Naive thymus-derived CD8-positive, alpha-beta T cell (primary cell): ENCODE data around the gene LRRC3B. TPM values are rescaled to one million over a fixed set of nuclear protein-coding genes. Genes with fewer than 3 reads are reported as not detected.

Source experiments
- ATAC-seq, 2 donors: fragments of 150-1000 bp; cut with Tn5 transposase in 1 of 2; sonication (Bioruptor Pico), chemical (Tn5 transposase) in 1 of 2; 1 replicate in 1 of 2; 2 replicates in 1 of 2; pipeline ENCODE4 v1.10.0; 2021; ENCODE audit warnings: mild to moderate bottlenecking in 2 of 2, moderate library complexity in 2 of 2
- POLR2A ChIA-PET: fragments of 350-600 bp; sonication (Branson Sonifier 250); formaldehyde crosslinking; loops from one replicate; lab custom pipeline; 2021; ENCODE audit warnings: antibody characterized with exemption; lab: Charles Lee
- DNase-seq, 10 donors: peaks; one replicate each; pipeline versions ENCODE4 v3.0.0 to v3.0.0-alpha.2; 2020 to 2022
- H3K27ac Mint-ChIP-seq, 10 donors: one replicate each; pipeline ENCODE4 v1.8.0; 2020 to 2022; ENCODE audit warnings: mild to moderate bottlenecking in 10 of 10, mixed read lengths in 10 of 10, moderate library complexity in 4 of 10, inconsistent platforms in 1 of 10
- H3K27me3 Mint-ChIP-seq, 5 donors: one replicate each; pipeline ENCODE4 v1.8.0; 2021 to 2022; ENCODE audit warnings: mixed read lengths in 5 of 5
- H3K36me3 Mint-ChIP-seq, 3 donors: one replicate each; pipeline ENCODE4 v1.8.0; 2020 to 2022; ENCODE audit warnings: mixed read lengths in 3 of 3, mild to moderate bottlenecking in 2 of 3, inconsistent platforms in 1 of 3
- H3K4me1 Mint-ChIP-seq, 4 donors: one replicate each; pipeline ENCODE4 v1.8.0; 2021 to 2022; ENCODE audit warnings: mixed read lengths in 4 of 4
- H3K4me3 Mint-ChIP-seq, 10 donors: one replicate each; pipeline ENCODE4 v1.8.0; 2020 to 2022; ENCODE audit warnings: mild to moderate bottlenecking in 10 of 10, mixed read lengths in 10 of 10, moderate library complexity in 6 of 10, inconsistent platforms in 1 of 10
- H3K9me3 Mint-ChIP-seq, 9 donors: one replicate each; pipeline ENCODE4 v1.8.0; 2020 to 2022; ENCODE audit warnings: mixed read lengths in 9 of 9, mild to moderate bottlenecking in 3 of 9, inconsistent platforms in 1 of 9, moderate library complexity in 1 of 9
- polyA plus RNA-seq, 3 donors: library from polyadenylated mRNA; unstranded; fragments of 300-500 nt; fragmentation: Illumina TruSeq; gene quantifications; one replicate each; pipeline ENCODE4 v1.2.3, GENCODE V29; 2021
- total RNA-seq, 8 experiments: library from RNA in 2 of 8; stranded (reverse) in 2 of 8; gene quantifications; one replicate each; pipeline ENCODE4 v1.2.3 and lab custom pipeline; 2021 to 2026

The LRRC3B gene
- total and polyA plus RNA-seq, 5 experiments from 2014 or later: not detected

GRCh38 chr3:26636096-26636727 lies 13.6 kb downstream of the LRRC3B start:
- H3K27me3 Mint-ChIP-seq: peaks cover 0 to 3% (median 0%) of the 10 kb centered on the region in 5 donors
- DNase-seq (no peak), ATAC-seq (no peak)
- POLR2A ChIA-PET: no interaction called here
- no peak overlapping the region for H3K27ac Mint-ChIP-seq
- no peak overlapping the region for H3K4me3 Mint-ChIP-seq
- no peaks in the 10 kb centered on the region for H3K4me1 Mint-ChIP-seq
- peaks cover 0 to 11% (median 3%) of the 10 kb centered on the region in 9 donors for H3K9me3 Mint-ChIP-seq
- H3K36me3 Mint-ChIP-seq: no peaks in the 10 kb centered on the region

- DNase-seq (no peak), ATAC-seq (no peak)
- POLR2A ChIA-PET: no interaction called here
- Mint-ChIP-seq H3K36me3 (no peaks in the 10 kb centered on the region), H3K27ac (no peak overlapping the region), H3K27me3 (peaks cover 0 to 8% (median 0%) of the 10 kb centered on the region in 5 donors), H3K4me3 (no peak overlapping the region), H3K9me3 (peaks cover 0 to 10% (median 3%) of the 10 kb centered on the region in 9 donors), H3K4me1 (no peaks in the 10 kb centered on the region)
These were observed 15.1 kb downstream of the LRRC3B start for GRCh38 chr3:26637698-26638097.

GRCh38 chr3:26638113-26638512 lies 15.5 kb downstream of the LRRC3B start:
- DNase-seq (no peak), ATAC-seq (no peak)
- H3K27ac Mint-ChIP-seq: no peak overlapping the region

GRCh38 chr3:26639339-26639738 lies 16.8 kb downstream of the LRRC3B start:
- Mint-ChIP-seq H3K4me3 (no peak overlapping the region), H3K36me3 (no peaks in the 10 kb centered on the region), H3K9me3 (peaks cover 0 to 4% (median 0%) of the 10 kb centered on the region in 9 donors), H3K4me1 (no peaks in the 10 kb centered on the region), H3K27ac (no peak overlapping the region), H3K27me3 (peaks cover 0 to 5% (median 0%) of the 10 kb centered on the region in 5 donors)
- ATAC-seq (no peak), DNase-seq (no peak)
- POLR2A ChIA-PET: no interaction called here

More at GRCh38 chr3:26638113-26638512, 15.5 kb downstream of the LRRC3B start:
- Mint-ChIP-seq H3K27me3 (peaks cover 0 to 5% (median 0%) of the 10 kb centered on the region in 5 donors), H3K4me1 (no peaks in the 10 kb centered on the region), H3K9me3 (peaks cover 0 to 6% (median under 1%) of the 10 kb centered on the region in 9 donors), H3K36me3 (no peaks in the 10 kb centered on the region), H3K4me3 (no peak overlapping the region)
- POLR2A ChIA-PET: no interaction called here

GRCh38 chr3:26647078-26647477 lies 24.5 kb downstream of the LRRC3B start:
- no peaks in the 10 kb centered on the region for H3K4me1 Mint-ChIP-seq
- H3K36me3 Mint-ChIP-seq: no peaks in the 10 kb centered on the region
- DNase-seq (no peak), ATAC-seq (no peak)
- H3K4me3 Mint-ChIP-seq: no peak overlapping the region
- POLR2A ChIA-PET: no interaction called here
- H3K27me3 Mint-ChIP-seq: peaks cover 0 to 8% (median 0%) of the 10 kb centered on the region in 5 donors
- H3K27ac Mint-ChIP-seq: no peak overlapping the region
- peaks cover 0 to 3% (median 0%) of the 10 kb centered on the region in 9 donors for H3K9me3 Mint-ChIP-seq

- DNase-seq (no peak), ATAC-seq (no peak)
- no peaks in the 10 kb centered on the region for H3K4me1 Mint-ChIP-seq
- H3K36me3 Mint-ChIP-seq: no peaks in the 10 kb centered on the region
- peaks cover 0 to 4% (median 0%) of the 10 kb centered on the region in 5 donors for H3K27me3 Mint-ChIP-seq
- peaks cover 0 to 3% (median 0%) of the 10 kb centered on the region in 9 donors for H3K9me3 Mint-ChIP-seq
- H3K4me3 Mint-ChIP-seq: no peak overlapping the region
- H3K27ac Mint-ChIP-seq: no peak overlapping the region
- POLR2A ChIA-PET: no interaction called here
These were observed 25.9 kb downstream of the LRRC3B start for GRCh38 chr3:26648461-26648860.

GRCh38 chr3:26652164-26652563 lies 29.6 kb downstream of the LRRC3B start:
- Mint-ChIP-seq H3K27ac (no peak overlapping the region), H3K27me3 (peaks cover 0 to 1% (median 0%) of the 10 kb centered on the region in 5 donors), H3K9me3 (peaks cover 0 to 3% (median 0%) of the 10 kb centered on the region in 9 donors), H3K36me3 (no peaks in the 10 kb centered on the region), H3K4me1 (no peaks in the 10 kb centered on the region), H3K4me3 (no peak overlapping the region)
- POLR2A ChIA-PET: no interaction called here
- ATAC-seq (no peak), DNase-seq (no peak)

- Mint-ChIP-seq H3K27ac (no peak overlapping the region), H3K36me3 (no peaks in the 10 kb centered on the region), H3K27me3 (peaks cover 0 to 1% (median 0%) of the 10 kb centered on the region in 5 donors), H3K4me1 (no peaks in the 10 kb centered on the region), H3K4me3 (no peak overlapping the region), H3K9me3 (peaks cover 0 to 6% (median 0%) of the 10 kb centered on the region in 9 donors)
- DNase-seq (no peak), ATAC-seq (no peak)
- POLR2A ChIA-PET: no interaction called here
These were observed 31.3 kb downstream of the LRRC3B start for GRCh38 chr3:26653811-26654425.

- POLR2A ChIA-PET: no interaction called here
- H3K4me1 Mint-ChIP-seq: no peaks in the 10 kb centered on the region
- peaks cover 0 to 1% (median 0%) of the 10 kb centered on the region in 5 donors for H3K27me3 Mint-ChIP-seq
- no peak overlapping the region for H3K4me3 Mint-ChIP-seq
- H3K36me3 Mint-ChIP-seq: no peaks in the 10 kb centered on the region
- DNase-seq (no peak), ATAC-seq (no peak)
- H3K27ac Mint-ChIP-seq: no peak overlapping the region
- H3K9me3 Mint-ChIP-seq: peaks cover 0 to 9% (median 0%) of the 10 kb centered on the region in 9 donors
These were observed 32.7 kb downstream of the LRRC3B start for GRCh38 chr3:26655231-26655630.

- Mint-ChIP-seq H3K27me3 (no peaks in the 10 kb centered on the region), H3K4me3 (no peak overlapping the region), H3K36me3 (no peaks in the 10 kb centered on the region), H3K4me1 (no peaks in the 10 kb centered on the region), H3K27ac (no peak overlapping the region), H3K9me3 (peaks cover 0 to 9% (median 0%) of the 10 kb centered on the region in 9 donors)
- DNase-seq (no peak), ATAC-seq (no peak)
- POLR2A ChIA-PET: no interaction called here
These were observed 34.9 kb downstream of the LRRC3B start for GRCh38 chr3:26657348-26657976.

GRCh38 chr3:26668171-26668570 lies 45.6 kb downstream of the LRRC3B start:
- DNase-seq: no peak
- Mint-ChIP-seq H3K36me3 (no peaks in the 10 kb centered on the region), H3K9me3 (peaks cover 0 to 11% (median 0%) of the 10 kb centered on the region in 9 donors), H3K4me3 (no peak overlapping the region), H3K27ac (no peak overlapping the region), H3K4me1 (no peaks in the 10 kb centered on the region), H3K27me3 (peaks cover 0 to 4% (median 0%) of the 10 kb centered on the region in 5 donors)
- POLR2A ChIA-PET: no interaction called here
- ATAC-seq: no peak

- POLR2A ChIA-PET: no interaction called here
- H3K4me1 Mint-ChIP-seq: no peaks in the 10 kb centered on the region
- peaks cover 0 to 4% (median 0%) of the 10 kb centered on the region in 5 donors for H3K27me3 Mint-ChIP-seq
- ATAC-seq (no peak), DNase-seq (no peak)
- H3K9me3 Mint-ChIP-seq: peaks cover 0 to 11% (median 0%) of the 10 kb centered on the region in 9 donors
- no peaks in the 10 kb centered on the region for H3K36me3 Mint-ChIP-seq
- H3K27ac Mint-ChIP-seq: no peak overlapping the region
- no peak overlapping the region for H3K4me3 Mint-ChIP-seq
These were observed 46.1 kb downstream of the LRRC3B start for GRCh38 chr3:26668696-26669095.

GRCh38 chr3:26675336-26675735 lies 52.8 kb downstream of the LRRC3B start:
- H3K36me3 Mint-ChIP-seq: no peaks in the 10 kb centered on the region
- H3K4me3 Mint-ChIP-seq: no peak overlapping the region
- no peak overlapping the region for H3K27ac Mint-ChIP-seq
- DNase-seq (no peak), ATAC-seq (no peak)
- POLR2A ChIA-PET: no interaction called here
- H3K9me3 Mint-ChIP-seq: peaks cover 0 to 8% (median 2%) of the 10 kb centered on the region in 9 donors
- no peaks in the 10 kb centered on the region for H3K27me3 Mint-ChIP-seq
- no peaks in the 10 kb centered on the region for H3K4me1 Mint-ChIP-seq
